NCI-H82 treated with DMSO at 0.1 percent for 48 hours (cell line): ENCODE measurements around the gene CD79A.

Experiments
- DNase-seq: peaks from one replicate; lab custom pipeline; 2025; ENCODE audit not compliant: unreplicated experiment; lab: John Stamatoyannopoulos, UW

Gene CD79A

GRCh38 chr19:41930322-41930722 lies 53.2 kb downstream of the CD79A start:
- DNase-seq, result no peak
